Measurements from ENCODE around the gene AGO1.
"Not testable (repeated sequence)": the region's sequence is repeated elsewhere in the genome, so short reads cannot be mapped to it uniquely, and the experiment has no call there.

Gene AGO1

DNA sequence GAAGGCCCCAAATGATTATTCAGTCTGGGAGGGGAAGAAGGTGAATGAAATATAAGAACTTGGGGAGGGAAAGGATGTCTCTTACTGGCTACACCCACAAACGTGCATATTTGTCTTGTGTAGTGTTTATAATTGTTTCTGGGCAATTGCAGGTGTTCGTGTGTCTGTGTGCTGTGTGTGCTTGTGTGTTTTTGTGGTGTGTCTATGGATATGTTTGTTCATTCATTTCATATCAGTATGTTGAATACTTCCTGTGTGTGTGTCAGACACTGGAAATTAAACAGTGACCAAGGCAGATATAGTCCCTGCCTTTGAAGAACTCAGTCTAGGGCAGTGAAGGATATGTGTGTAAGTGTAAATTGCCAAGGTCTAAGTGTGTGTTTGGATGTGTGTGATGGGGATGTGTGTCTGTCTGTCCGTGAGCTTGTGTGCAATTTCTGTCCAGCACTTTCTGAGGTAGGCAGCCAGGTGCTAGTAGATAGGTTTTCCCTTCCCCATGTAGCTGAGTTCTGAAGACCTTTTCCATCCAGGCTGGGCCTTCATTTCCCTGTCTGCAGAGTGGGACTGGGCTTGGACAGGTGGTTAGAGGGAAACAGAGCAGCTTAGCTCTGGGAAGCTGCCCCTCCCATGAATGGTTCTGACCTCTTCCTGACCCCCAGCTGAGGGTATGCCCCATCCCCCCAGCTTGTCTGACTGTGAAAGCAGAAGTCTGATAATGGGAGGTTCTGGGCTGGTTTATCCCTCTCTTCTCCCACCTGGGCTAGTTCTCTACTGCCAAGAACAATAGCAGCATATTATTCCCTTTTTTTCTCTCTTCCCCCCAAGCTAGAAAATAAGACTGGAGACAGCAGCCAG lies 3.8 kb downstream of the AGO1 start:
- peak overlapping the region; percentile 98 for H3K4me3 ChIP-seq (ENCODE audit: low read depth, low read length)
- H3K27ac ChIP-seq (ENCODE audit: low read depth, low read length): peak overlapping the region; percentile 85; the same call in 1 of the 2 replicates
- peak overlapping the region; percentile 83 for H3K9ac ChIP-seq (ENCODE audit: low read length)
- H3K27me3 ChIP-seq (ENCODE audit: control insufficient read depth, insufficient read depth, low read length): no peaks in the 10 kb centered on the region
- H3K4me1 ChIP-seq (ENCODE audit: control insufficient read depth, insufficient read depth, low read length): peaks cover 41% of the 10 kb centered on the region
- no peaks in the 10 kb centered on the region for H3K9me3 ChIP-seq (ENCODE audit: control insufficient read depth, insufficient read depth, low read depth, low read length)
- peaks cover 28% of the 10 kb centered on the region for H3K36me3 ChIP-seq (ENCODE audit: control insufficient read depth, insufficient read depth, low read length)

DNA sequence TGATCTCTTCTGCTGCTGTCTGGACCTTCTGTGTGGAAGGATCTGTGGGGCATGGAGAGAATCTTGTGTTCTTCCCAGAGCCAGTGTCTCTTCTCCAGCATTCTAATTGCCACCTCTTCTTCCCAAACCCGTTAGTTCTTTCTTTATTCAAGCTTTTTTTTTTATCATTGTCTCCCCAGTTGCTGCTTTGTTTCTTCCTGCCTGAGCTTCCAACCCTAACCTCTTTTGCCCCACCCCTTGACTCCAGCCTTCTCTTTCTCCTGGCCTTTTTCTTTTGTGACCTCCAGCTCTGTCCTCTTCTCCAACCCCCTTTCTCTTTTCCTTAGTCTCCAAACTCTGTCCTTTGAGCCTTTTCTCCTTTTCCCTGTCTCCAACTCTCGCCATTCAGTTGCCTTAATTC lies 4.5 kb downstream of the AGO1 start:
- peak overlapping the region; percentile 98 for H3K4me3 ChIP-seq (ENCODE audit: low read depth, low read length)
- H3K4me1 ChIP-seq (ENCODE audit: control insufficient read depth, insufficient read depth, low read length): peaks cover 39% of the 10 kb centered on the region
- H3K9ac ChIP-seq (ENCODE audit: low read length): no peak overlapping the region
- no peak overlapping the region for H3K27ac ChIP-seq (ENCODE audit: low read depth, low read length)
- H3K27me3 ChIP-seq (ENCODE audit: control insufficient read depth, insufficient read depth, low read length): no peaks in the 10 kb centered on the region
- H3K9me3 ChIP-seq (ENCODE audit: control insufficient read depth, insufficient read depth, low read depth, low read length): no peaks in the 10 kb centered on the region
- peaks cover 35% of the 10 kb centered on the region for H3K36me3 ChIP-seq (ENCODE audit: control insufficient read depth, insufficient read depth, low read length)

DNA sequence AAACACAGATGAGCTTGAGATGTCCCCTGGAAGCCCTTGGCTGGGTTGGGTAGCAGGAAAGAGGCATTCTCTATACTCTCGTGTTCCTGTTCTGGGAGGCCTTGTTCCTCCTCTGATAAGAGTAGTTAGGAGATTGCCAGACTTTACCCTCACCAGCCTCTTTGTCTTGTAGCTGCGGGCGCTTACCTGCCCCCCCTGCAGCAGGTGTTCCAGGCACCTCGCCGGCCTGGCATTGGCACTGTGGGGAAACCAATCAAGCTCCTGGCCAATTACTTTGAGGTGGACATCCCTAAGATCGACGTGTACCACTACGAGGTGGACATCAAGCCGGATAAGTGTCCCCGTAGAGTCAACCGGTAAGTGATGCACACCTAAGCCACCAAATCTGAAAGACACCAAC lies 5.2 kb downstream of the AGO1 start:
- peaks cover 43% of the 10 kb centered on the region for H3K36me3 ChIP-seq (ENCODE audit: control insufficient read depth, insufficient read depth, low read length)
- H3K27ac ChIP-seq (ENCODE audit: low read depth, low read length): no peak overlapping the region
- peaks cover 36% of the 10 kb centered on the region for H3K4me1 ChIP-seq (ENCODE audit: control insufficient read depth, insufficient read depth, low read length)
- H3K27me3 ChIP-seq (ENCODE audit: control insufficient read depth, insufficient read depth, low read length): no peaks in the 10 kb centered on the region
- no peaks in the 10 kb centered on the region for H3K9me3 ChIP-seq (ENCODE audit: control insufficient read depth, insufficient read depth, low read depth, low read length)
- no peak overlapping the region for H3K9ac ChIP-seq (ENCODE audit: low read length)
- H3K4me3 ChIP-seq (ENCODE audit: low read depth, low read length): no peak overlapping the region

DNA sequence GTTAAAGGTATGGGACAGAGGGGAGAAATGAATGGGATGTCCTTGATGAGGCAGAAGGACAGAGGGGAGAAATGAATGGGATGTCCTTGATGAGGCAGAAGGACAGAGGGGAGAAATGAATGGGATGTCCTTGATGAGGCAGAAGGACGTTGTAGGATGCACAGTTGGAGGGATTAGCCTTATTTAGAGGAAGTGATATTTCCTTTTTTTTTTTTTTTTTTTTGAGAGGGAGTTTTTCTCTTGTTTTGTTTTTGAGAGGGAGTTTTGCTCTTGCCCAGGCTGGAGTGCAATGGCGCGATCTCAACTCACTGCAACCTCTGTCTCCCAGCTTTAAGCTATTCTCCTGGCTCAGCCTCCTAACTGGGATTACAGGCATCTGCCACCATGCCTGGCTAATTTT lies 6.0 kb downstream of the AGO1 start:
- Histone ChIP-seq H3K36me3 (ENCODE audit: control insufficient read depth, insufficient read depth, low read length) (peaks cover 50% of the 10 kb centered on the region), H3K4me1 (ENCODE audit: control insufficient read depth, insufficient read depth, low read length) (peaks cover 40% of the 10 kb centered on the region)
- H3K9ac ChIP-seq (ENCODE audit: low read length); H3K27me3 ChIP-seq (ENCODE audit: control insufficient read depth, insufficient read depth, low read length); H3K4me3 ChIP-seq (ENCODE audit: low read depth, low read length); H3K27ac ChIP-seq (ENCODE audit: low read depth, low read length); H3K9me3 ChIP-seq (ENCODE audit: control insufficient read depth, insufficient read depth, low read depth, low read length): not testable (repeated sequence)

DNA sequence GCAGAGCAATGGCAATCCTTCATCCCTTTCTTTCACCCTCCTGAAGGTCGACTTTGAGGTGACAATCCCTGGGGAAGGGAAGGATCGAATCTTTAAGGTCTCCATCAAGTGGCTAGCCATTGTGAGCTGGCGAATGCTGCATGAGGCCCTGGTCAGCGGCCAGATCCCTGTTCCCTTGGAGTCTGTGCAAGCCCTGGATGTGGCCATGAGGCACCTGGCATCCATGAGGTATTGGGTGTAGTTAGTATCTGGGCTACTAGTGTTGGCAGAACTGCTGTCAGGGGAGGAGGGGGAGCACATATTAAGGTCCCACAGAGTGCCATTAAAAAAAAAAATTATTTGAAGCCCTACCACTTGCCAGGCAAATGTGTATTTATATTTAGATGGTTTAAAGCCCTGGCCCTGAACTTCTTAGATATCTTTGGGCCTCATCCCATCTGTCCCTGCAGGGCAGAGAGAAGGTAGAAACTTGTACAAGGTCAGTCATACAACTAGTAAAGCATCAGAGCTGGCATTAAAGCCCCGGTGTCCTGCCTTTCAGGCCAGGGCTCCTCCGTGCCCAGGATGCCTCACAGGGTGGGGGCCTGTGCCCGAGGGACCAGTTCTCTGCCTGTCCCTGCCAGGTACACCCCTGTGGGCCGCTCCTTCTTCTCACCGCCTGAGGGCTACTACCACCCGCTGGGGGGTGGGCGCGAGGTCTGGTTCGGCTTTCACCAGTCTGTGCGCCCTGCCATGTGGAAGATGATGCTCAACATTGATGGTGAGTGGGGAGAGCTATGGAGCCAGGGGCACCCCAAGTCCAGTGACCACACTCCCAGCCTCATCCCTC lies 10.3 kb downstream of the AGO1 start:
- no peaks in the 10 kb centered on the region for H3K9me3 ChIP-seq (ENCODE audit: control insufficient read depth, insufficient read depth, low read depth, low read length)
- peaks cover 89% of the 10 kb centered on the region for H3K36me3 ChIP-seq (ENCODE audit: control insufficient read depth, insufficient read depth, low read length)
- no peaks in the 10 kb centered on the region for H3K27me3 ChIP-seq (ENCODE audit: control insufficient read depth, insufficient read depth, low read length)
- H3K9ac ChIP-seq (ENCODE audit: low read length): peak overlapping the region; percentile 45
- no peak overlapping the region for H3K4me3 ChIP-seq (ENCODE audit: low read depth, low read length)
- peak overlapping the region; percentile 65; the same call in 1 of the 2 replicates for H3K27ac ChIP-seq (ENCODE audit: low read depth, low read length)
- H3K4me1 ChIP-seq (ENCODE audit: control insufficient read depth, insufficient read depth, low read length): peaks cover 7% of the 10 kb centered on the region; the same call in 1 of the 2 replicates

DNA sequence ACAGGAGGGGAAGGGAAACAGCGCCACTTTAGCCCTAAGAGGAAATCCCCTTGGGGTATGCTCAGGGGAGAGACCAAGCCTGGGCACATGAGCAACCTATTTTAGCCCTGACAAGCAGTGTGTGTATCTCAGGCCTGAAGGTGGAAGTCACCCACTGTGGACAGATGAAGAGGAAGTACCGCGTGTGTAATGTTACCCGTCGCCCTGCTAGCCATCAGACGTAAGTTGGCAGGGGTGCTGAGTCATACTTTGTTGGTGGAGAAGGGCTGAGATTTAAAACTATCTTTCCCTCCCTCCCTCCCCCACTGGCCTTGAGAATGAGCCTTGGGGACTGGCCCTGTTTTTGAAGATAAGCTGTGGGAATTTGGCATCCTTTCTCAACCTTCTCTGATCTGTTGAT lies 11.2 kb downstream of the AGO1 start:
- Histone ChIP-seq H3K36me3 (ENCODE audit: control insufficient read depth, insufficient read depth, low read length) (peaks cover 91% of the 10 kb centered on the region), H3K27me3 (ENCODE audit: control insufficient read depth, insufficient read depth, low read length) (no peaks in the 10 kb centered on the region), H3K4me1 (ENCODE audit: control insufficient read depth, insufficient read depth, low read length) (peaks cover 7% of the 10 kb centered on the region; the same call in 1 of the 2 replicates), H3K4me3 (ENCODE audit: low read depth, low read length) (no peak overlapping the region), H3K9ac (ENCODE audit: low read length) (peak overlapping the region; percentile 45), H3K9me3 (ENCODE audit: control insufficient read depth, insufficient read depth, low read depth, low read length) (no peaks in the 10 kb centered on the region), H3K27ac (ENCODE audit: low read depth, low read length) (peak overlapping the region; percentile 65; the same call in 1 of the 2 replicates)

DNA sequence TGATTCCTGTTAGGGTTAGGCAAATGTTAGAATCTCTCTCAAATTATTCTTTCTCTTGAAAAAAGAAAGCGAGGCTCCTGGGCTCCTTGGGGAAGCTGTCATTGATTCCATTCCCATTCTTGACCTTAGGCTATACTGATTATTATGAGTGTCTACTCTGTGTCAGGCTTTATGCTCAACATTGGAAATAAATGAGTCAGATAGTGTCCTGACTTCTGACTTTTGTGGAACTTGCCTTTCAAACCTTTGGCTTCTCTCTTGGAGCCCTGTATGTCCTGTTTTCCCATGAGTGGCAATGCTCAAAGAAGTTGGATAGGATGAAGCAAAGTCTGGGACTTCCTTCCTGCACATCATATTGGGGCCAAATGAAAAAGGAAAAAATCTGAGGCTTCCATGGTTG lies 11.6 kb downstream of the AGO1 start:
- Histone ChIP-seq H3K9me3 (ENCODE audit: control insufficient read depth, insufficient read depth, low read depth, low read length) (no peaks in the 10 kb centered on the region), H3K27ac (ENCODE audit: low read depth, low read length) (no peak overlapping the region), H3K9ac (ENCODE audit: low read length) (no peak overlapping the region), H3K4me1 (ENCODE audit: control insufficient read depth, insufficient read depth, low read length) (peaks cover 7% of the 10 kb centered on the region; the same call in 1 of the 2 replicates), H3K4me3 (ENCODE audit: low read depth, low read length) (no peak overlapping the region), H3K36me3 (ENCODE audit: control insufficient read depth, insufficient read depth, low read length) (peaks cover 94% of the 10 kb centered on the region), H3K27me3 (ENCODE audit: control insufficient read depth, insufficient read depth, low read length) (no peaks in the 10 kb centered on the region)

DNA sequence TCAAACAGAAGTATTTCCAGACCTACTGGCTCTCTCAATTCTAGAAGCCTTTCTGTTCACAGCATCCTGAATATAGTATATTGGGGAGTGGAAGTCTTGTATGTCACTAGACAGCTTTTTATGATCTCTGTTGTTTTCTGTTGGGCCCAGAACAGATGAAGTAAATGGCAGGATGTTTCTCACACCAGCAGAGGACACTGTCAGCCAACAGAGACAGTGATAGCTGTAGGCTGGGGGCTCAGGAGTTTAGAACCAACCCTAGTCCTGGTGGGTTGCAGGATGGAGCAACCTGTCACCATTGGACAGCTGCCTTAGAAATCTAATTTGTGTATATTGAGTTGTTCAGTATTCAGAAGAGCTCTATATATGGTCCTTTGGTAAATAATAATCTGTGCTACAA lies 16.9 kb downstream of the AGO1 start:
- Histone ChIP-seq H3K4me1 (ENCODE audit: control insufficient read depth, insufficient read depth, low read length) (no peaks in the 10 kb centered on the region), H3K27ac (ENCODE audit: low read depth, low read length) (no peak overlapping the region), H3K9me3 (ENCODE audit: control insufficient read depth, insufficient read depth, low read depth, low read length) (no peaks in the 10 kb centered on the region), H3K27me3 (ENCODE audit: control insufficient read depth, insufficient read depth, low read length) (no peaks in the 10 kb centered on the region), H3K9ac (ENCODE audit: low read length) (no peak overlapping the region), H3K36me3 (ENCODE audit: control insufficient read depth, insufficient read depth, low read length) (peaks cover 87% of the 10 kb centered on the region), H3K4me3 (ENCODE audit: low read depth, low read length) (no peak overlapping the region)

DNA sequence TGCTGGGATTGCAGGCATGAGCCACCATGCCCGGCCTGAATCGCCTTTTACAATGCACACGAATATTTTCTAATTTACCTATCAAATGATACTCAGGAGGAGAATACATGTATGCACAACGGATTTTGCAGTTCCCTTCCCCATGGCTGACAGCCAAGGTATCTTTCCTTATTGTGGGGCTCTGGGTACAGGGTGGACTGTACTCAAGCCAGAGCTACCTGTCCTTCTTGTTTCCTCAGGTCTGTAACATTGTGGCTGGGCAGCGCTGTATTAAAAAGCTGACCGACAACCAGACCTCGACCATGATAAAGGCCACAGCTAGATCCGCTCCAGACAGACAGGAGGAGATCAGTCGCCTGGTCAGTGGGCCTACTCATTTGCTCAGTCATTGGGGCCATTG lies 18.2 kb downstream of the AGO1 start:
- Histone ChIP-seq H3K36me3 (ENCODE audit: control insufficient read depth, insufficient read depth, low read length) (peaks cover 88% of the 10 kb centered on the region), H3K9me3 (ENCODE audit: control insufficient read depth, insufficient read depth, low read depth, low read length) (no peaks in the 10 kb centered on the region), H3K9ac (ENCODE audit: low read length) (no peak overlapping the region), H3K4me1 (ENCODE audit: control insufficient read depth, insufficient read depth, low read length) (no peaks in the 10 kb centered on the region), H3K27me3 (ENCODE audit: control insufficient read depth, insufficient read depth, low read length) (no peaks in the 10 kb centered on the region), H3K27ac (ENCODE audit: low read depth, low read length) (no peak overlapping the region), H3K4me3 (ENCODE audit: low read depth, low read length) (no peak overlapping the region)

DNA sequence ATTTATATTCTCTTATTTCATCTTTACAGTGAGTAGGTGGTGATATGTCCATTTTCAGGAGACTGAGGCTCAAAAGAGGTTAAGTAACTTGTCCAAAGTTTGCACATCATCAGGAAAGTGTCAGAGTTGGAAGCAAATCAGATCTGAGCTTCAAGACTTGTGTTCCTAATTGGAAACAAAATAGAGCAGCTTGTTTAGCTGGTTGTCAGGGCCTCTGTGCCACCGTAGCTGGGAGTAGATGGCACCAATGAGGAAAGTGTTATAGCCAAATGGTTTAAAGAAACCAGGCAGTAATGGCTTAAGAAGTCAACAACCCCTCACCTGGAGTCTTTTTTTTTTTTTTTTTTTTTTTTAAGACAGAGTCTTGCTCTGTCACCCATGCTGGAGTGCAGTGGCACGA lies 19.7 kb downstream of the AGO1 start:
- Histone ChIP-seq H3K9ac (ENCODE audit: low read length) (no peak overlapping the region), H3K4me1 (ENCODE audit: control insufficient read depth, insufficient read depth, low read length) (no peaks in the 10 kb centered on the region), H3K27ac (ENCODE audit: low read depth, low read length) (no peak overlapping the region), H3K27me3 (ENCODE audit: control insufficient read depth, insufficient read depth, low read length) (no peaks in the 10 kb centered on the region), H3K36me3 (ENCODE audit: control insufficient read depth, insufficient read depth, low read length) (peaks cover 88% of the 10 kb centered on the region), H3K9me3 (ENCODE audit: control insufficient read depth, insufficient read depth, low read depth, low read length) (no peaks in the 10 kb centered on the region), H3K4me3 (ENCODE audit: low read depth, low read length) (no peak overlapping the region)

DNA sequence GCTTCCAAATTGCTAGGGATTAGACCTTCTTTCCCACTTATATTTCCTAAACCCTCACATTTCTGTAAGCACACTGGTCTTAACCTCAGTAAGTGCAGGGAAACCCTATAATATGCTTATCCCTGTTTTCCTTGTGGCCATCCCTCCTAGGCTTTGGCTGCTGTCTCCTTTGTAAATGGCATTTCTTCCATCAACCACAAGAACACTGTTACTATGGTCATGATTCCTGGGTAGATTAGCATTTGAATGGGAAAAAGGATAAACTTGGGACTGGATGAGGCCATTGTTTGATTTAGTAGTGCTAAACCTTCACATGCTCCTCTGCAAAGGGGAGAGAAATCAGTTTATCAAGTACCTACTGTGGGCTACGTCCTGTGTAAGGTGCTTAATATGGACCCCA lies 31.7 kb downstream of the AGO1 start:
- Histone ChIP-seq H3K36me3 (ENCODE audit: control insufficient read depth, insufficient read depth, low read length) (peaks cover 88% of the 10 kb centered on the region), H3K9me3 (ENCODE audit: control insufficient read depth, insufficient read depth, low read depth, low read length) (no peaks in the 10 kb centered on the region), H3K4me3 (ENCODE audit: low read depth, low read length) (no peak overlapping the region), H3K27me3 (ENCODE audit: control insufficient read depth, insufficient read depth, low read length) (no peaks in the 10 kb centered on the region), H3K9ac (ENCODE audit: low read length) (no peak overlapping the region), H3K27ac (ENCODE audit: low read depth, low read length) (no peak overlapping the region), H3K4me1 (ENCODE audit: control insufficient read depth, insufficient read depth, low read length) (no peaks in the 10 kb centered on the region)
